K562 (cell line): Measurements from ENCODE around the gene VSTM5. TPM values are rescaled to one million over a fixed set of nuclear protein-coding genes. Genes with fewer than 3 reads are reported as not detected.
A peak's percentile ranks its signal among the peaks of the same experiment; 100 is the strongest.

Experiments used
- GABPA ChIP-seq: fragments of 200-800 bp; sonication (Bioruptor generic); conservative IDR thresholded peaks from 2 replicates; pipeline ENCODE4 v1.6.1; 2016; ENCODE audit warnings: low read depth, missing genetic modification characterization, missing compliant biosample characterization
- MECOM ChIP-seq: fragments of 250-450 bp; sonication (Bioruptor Pico); IDR thresholded peaks from 2 replicates; pipeline ENCODE4 v1.8.0; 2022; ENCODE audit warnings: inconsistent platforms
- NCOA2 ChIP-seq, 2 experiments: fragments of 450-650 bp; IDR thresholded peaks; 2 replicates each; pipeline ENCODE4 v1.6.1; 2018; ENCODE audit warnings: mild to moderate bottlenecking in 2 of 2, moderate library complexity in 1 of 2; ENCODE audit not compliant: partially characterized antibody in 2 of 2
- NFE2 ChIP-seq: IDR thresholded peaks from 2 replicates; pipeline ENCODE4 v1.6.1; 2014; ENCODE audit warnings: antibody characterized with exemption, low read depth
- NR2F6 ChIP-seq: fragments of 450-650 bp; formaldehyde crosslinking; IDR thresholded peaks from 2 replicates; pipeline ENCODE4 v1.4.0; 2020; ENCODE audit warnings: mild to moderate bottlenecking
- RHOXF2B ChIP-seq: fragments of 250-450 bp; sonication (Bioruptor Pico); conservative IDR thresholded peaks from 2 replicates; pipeline ENCODE4 v1.5.1; 2021
- SRSF9 ChIP-seq: fragments of 200-400 bp; formaldehyde crosslinking; IDR thresholded peaks from 2 replicates; pipeline ENCODE4 v1.6.1; 2017; ENCODE audit warnings: low read depth, low read length, borderline replicate concordance
- SUPT5H ChIP-seq: fragments of 450-650 bp; IDR thresholded peaks from 2 replicates; pipeline ENCODE4 v1.6.1; 2016
- TAF9B ChIP-seq: fragments of 450-650 bp; IDR thresholded peaks from 2 replicates; pipeline ENCODE4 v1.6.1; 2018; ENCODE audit warnings: mild to moderate bottlenecking; ENCODE audit not compliant: partially characterized antibody
- TRIM25 ChIP-seq: fragments of 450-650 bp; IDR thresholded peaks from 2 replicates; pipeline ENCODE4 v1.7.0; 2016; ENCODE audit warnings: borderline replicate concordance
- TRIM28 ChIP-seq: fragments of 450-650 bp; IDR thresholded peaks from 2 replicates; pipeline ENCODE4 v1.6.1; 2017
- ZBTB1 ChIP-seq: sonication (generic); formaldehyde crosslinking; IDR thresholded peaks from 2 replicates; pipeline ENCODE4 v1.8.1; 2023; ENCODE audit warnings: missing genetic modification reagents, low read depth, mild to moderate bottlenecking, borderline replicate concordance
- ZNF217 ChIP-seq: sonication (generic); formaldehyde crosslinking; IDR thresholded peaks from 2 replicates; pipeline ENCODE4 v1.8.0; 2022; ENCODE audit warnings: mild to moderate bottlenecking, missing genetic modification reagents
- ZNF280B ChIP-seq: fragments of 250-450 bp; sonication (Bioruptor Pico); IDR thresholded peaks from 2 replicates; pipeline ENCODE4 v1.5.1; 2021; ENCODE audit warnings: mild to moderate bottlenecking
- polyA plus RNA-seq, 8 experiments: library from polyadenylated mRNA; depleted of rRNA in 4 of 8; stranded (reverse) in 5 of 8; unstranded in 3 of 8; fragments of >200 nt; fragmentation: Nextera tagmentation in 2 of 8; fragmentation: Illumina TruSeq in 1 of 8; extraction: Ambion mirVana in 2 of 8; extraction: Trizol in 1 of 8; gene quantifications; 2 replicates each; pipeline versions ENCODE4 v1.2.1 to v1.2.3, GENCODE V29; 2011 to 2014; ENCODE audit warnings: inconsistent platforms in 1 of 8, missing spikeins in 1 of 8
- total RNA-seq, 7 experiments: library from RNA; depleted of rRNA in 6 of 7; stranded (reverse); fragments of >200 nt in 6 of 7; fragmentation: Illumina TruSeq in 2 of 7; extraction: Trizol in 2 of 7; gene quantifications; 2 replicates each; pipeline versions ENCODE4 v1.2.1 to v1.2.3, GENCODE V29; 2011 to 2021; ENCODE audit warnings: low replicate concordance in 1 of 7
- TF ChIP-seq, protein P1 (sequence below): fragments of 450-650 bp; IDR thresholded peaks from 2 replicates; pipeline ENCODE4 v1.6.1; 2016; ENCODE audit warnings: mild to moderate bottlenecking, moderate library complexity

VSTM5 gene
- total and polyA plus RNA-seq, 9 of the 15 experiments (the other 6 are each of a cell fraction or from before 2014, with no cell fraction given): 0.01 TPM; not detected in 8

GRCh38 chr11:93861808-93862207 lies 11.4 kb upstream of the VSTM5 start (continued):
- TF ChIP-seq, protein P1, sequence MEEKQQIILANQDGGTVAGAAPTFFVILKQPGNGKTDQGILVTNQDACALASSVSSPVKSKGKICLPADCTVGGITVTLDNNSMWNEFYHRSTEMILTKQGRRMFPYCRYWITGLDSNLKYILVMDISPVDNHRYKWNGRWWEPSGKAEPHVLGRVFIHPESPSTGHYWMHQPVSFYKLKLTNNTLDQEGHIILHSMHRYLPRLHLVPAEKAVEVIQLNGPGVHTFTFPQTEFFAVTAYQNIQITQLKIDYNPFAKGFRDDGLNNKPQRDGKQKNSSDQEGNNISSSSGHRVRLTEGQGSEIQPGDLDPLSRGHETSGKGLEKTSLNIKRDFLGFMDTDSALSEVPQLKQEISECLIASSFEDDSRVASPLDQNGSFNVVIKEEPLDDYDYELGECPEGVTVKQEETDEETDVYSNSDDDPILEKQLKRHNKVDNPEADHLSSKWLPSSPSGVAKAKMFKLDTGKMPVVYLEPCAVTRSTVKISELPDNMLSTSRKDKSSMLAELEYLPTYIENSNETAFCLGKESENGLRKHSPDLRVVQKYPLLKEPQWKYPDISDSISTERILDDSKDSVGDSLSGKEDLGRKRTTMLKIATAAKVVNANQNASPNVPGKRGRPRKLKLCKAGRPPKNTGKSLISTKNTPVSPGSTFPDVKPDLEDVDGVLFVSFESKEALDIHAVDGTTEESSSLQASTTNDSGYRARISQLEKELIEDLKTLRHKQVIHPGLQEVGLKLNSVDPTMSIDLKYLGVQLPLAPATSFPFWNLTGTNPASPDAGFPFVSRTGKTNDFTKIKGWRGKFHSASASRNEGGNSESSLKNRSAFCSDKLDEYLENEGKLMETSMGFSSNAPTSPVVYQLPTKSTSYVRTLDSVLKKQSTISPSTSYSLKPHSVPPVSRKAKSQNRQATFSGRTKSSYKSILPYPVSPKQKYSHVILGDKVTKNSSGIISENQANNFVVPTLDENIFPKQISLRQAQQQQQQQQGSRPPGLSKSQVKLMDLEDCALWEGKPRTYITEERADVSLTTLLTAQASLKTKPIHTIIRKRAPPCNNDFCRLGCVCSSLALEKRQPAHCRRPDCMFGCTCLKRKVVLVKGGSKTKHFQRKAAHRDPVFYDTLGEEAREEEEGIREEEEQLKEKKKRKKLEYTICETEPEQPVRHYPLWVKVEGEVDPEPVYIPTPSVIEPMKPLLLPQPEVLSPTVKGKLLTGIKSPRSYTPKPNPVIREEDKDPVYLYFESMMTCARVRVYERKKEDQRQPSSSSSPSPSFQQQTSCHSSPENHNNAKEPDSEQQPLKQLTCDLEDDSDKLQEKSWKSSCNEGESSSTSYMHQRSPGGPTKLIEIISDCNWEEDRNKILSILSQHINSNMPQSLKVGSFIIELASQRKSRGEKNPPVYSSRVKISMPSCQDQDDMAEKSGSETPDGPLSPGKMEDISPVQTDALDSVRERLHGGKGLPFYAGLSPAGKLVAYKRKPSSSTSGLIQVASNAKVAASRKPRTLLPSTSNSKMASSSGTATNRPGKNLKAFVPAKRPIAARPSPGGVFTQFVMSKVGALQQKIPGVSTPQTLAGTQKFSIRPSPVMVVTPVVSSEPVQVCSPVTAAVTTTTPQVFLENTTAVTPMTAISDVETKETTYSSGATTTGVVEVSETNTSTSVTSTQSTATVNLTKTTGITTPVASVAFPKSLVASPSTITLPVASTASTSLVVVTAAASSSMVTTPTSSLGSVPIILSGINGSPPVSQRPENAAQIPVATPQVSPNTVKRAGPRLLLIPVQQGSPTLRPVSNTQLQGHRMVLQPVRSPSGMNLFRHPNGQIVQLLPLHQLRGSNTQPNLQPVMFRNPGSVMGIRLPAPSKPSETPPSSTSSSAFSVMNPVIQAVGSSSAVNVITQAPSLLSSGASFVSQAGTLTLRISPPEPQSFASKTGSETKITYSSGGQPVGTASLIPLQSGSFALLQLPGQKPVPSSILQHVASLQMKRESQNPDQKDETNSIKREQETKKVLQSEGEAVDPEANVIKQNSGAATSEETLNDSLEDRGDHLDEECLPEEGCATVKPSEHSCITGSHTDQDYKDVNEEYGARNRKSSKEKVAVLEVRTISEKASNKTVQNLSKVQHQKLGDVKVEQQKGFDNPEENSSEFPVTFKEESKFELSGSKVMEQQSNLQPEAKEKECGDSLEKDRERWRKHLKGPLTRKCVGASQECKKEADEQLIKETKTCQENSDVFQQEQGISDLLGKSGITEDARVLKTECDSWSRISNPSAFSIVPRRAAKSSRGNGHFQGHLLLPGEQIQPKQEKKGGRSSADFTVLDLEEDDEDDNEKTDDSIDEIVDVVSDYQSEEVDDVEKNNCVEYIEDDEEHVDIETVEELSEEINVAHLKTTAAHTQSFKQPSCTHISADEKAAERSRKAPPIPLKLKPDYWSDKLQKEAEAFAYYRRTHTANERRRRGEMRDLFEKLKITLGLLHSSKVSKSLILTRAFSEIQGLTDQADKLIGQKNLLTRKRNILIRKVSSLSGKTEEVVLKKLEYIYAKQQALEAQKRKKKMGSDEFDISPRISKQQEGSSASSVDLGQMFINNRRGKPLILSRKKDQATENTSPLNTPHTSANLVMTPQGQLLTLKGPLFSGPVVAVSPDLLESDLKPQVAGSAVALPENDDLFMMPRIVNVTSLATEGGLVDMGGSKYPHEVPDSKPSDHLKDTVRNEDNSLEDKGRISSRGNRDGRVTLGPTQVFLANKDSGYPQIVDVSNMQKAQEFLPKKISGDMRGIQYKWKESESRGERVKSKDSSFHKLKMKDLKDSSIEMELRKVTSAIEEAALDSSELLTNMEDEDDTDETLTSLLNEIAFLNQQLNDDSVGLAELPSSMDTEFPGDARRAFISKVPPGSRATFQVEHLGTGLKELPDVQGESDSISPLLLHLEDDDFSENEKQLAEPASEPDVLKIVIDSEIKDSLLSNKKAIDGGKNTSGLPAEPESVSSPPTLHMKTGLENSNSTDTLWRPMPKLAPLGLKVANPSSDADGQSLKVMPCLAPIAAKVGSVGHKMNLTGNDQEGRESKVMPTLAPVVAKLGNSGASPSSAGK: peak; percentile 86
- TF ChIP-seq NFE2: peak; percentile 45; the same call in 1 of the 2 replicates
- no peak for TF ChIP-seq TRIM25
- TF ChIP-seq NR2F6 (CRISPR knock-in tag): no peak
- TF ChIP-seq RHOXF2B (CRISPR knock-in tag): no peak
- no peak for TF ChIP-seq NCOA2 (IDR thresholded peaks at IDR 0.05; ENCODE audit: partially characterized antibody in 2 of 2)
- no peak for TF ChIP-seq ZNF280B (CRISPR knock-in tag)
- no peak for TF ChIP-seq ZBTB1 (CRISPR knock-in tag)
- no peak for TF ChIP-seq ZNF217 (CRISPR knock-in tag)
- TF ChIP-seq SRSF9: no peak
- peak; percentile 47; the same call in 1 of the 2 replicates for TF ChIP-seq GABPA (tag)
- no peak for TF ChIP-seq SUPT5H
- no peak for TF ChIP-seq MECOM (CRISPR knock-in tag)
- TF ChIP-seq TRIM28: no peak
- TF ChIP-seq TAF9B: no peak
